ENCODE data around the gene TKT.

The TKT gene

DNA sequence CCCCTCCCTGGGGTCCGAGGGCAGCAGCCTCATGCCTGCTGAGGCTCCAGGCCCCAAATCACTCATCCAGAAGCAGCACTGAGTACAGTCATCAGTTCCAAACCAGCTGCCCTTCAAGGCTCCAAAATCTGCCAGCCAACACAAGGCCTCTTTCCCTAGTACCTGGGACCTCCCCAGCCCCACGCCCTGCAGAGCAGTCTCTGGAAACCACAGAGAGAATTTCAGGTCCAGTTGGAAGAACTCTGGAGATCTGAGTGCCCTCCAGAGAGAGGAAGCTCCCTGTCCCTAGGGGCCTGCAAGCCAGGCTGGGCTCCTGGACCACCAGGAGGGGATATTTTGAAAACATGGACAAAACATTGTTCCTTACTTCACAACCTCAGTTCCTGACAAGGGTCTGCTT lies 26.2 kb downstream of the TKT start:
- no peak overlapping the region for H3K4me3 ChIP-seq (ENCODE audit: low read depth, low read length)
- no peak for DNase-seq (ENCODE audit: low read depth)
- TF ChIP-seq, protein P1, sequence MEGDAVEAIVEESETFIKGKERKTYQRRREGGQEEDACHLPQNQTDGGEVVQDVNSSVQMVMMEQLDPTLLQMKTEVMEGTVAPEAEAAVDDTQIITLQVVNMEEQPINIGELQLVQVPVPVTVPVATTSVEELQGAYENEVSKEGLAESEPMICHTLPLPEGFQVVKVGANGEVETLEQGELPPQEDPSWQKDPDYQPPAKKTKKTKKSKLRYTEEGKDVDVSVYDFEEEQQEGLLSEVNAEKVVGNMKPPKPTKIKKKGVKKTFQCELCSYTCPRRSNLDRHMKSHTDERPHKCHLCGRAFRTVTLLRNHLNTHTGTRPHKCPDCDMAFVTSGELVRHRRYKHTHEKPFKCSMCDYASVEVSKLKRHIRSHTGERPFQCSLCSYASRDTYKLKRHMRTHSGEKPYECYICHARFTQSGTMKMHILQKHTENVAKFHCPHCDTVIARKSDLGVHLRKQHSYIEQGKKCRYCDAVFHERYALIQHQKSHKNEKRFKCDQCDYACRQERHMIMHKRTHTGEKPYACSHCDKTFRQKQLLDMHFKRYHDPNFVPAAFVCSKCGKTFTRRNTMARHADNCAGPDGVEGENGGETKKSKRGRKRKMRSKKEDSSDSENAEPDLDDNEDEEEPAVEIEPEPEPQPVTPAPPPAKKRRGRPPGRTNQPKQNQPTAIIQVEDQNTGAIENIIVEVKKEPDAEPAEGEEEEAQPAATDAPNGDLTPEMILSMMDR (conservative IDR thresholded peaks at IDR 0.05; ENCODE audit: low read depth, low read length), result no peak

DNA sequence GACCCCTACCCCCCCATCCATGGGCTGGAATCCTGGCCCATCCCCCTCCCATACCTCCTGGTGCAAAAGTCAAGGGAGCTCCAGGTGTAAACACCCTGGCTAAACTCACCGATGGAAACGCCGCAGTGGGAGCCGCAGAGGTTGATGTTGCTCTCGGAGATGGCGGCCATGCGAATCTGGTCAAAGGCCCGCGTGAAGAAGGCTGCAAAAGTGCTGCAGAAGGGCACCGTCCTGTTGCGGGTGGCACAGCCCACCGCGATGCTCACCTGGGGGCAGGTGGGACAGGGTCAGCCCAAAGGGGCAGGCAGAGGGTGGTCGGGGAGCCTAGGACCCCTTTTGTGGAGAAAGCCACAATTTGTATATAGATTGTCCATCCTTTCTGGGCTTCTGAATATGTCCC lies 26.7 kb downstream of the TKT start:
- TF ChIP-seq, protein P1 (conservative IDR thresholded peaks at IDR 0.05; ENCODE audit: low read depth, low read length), result no peak
- no peak for DNase-seq (ENCODE audit: low read depth)

DNA sequence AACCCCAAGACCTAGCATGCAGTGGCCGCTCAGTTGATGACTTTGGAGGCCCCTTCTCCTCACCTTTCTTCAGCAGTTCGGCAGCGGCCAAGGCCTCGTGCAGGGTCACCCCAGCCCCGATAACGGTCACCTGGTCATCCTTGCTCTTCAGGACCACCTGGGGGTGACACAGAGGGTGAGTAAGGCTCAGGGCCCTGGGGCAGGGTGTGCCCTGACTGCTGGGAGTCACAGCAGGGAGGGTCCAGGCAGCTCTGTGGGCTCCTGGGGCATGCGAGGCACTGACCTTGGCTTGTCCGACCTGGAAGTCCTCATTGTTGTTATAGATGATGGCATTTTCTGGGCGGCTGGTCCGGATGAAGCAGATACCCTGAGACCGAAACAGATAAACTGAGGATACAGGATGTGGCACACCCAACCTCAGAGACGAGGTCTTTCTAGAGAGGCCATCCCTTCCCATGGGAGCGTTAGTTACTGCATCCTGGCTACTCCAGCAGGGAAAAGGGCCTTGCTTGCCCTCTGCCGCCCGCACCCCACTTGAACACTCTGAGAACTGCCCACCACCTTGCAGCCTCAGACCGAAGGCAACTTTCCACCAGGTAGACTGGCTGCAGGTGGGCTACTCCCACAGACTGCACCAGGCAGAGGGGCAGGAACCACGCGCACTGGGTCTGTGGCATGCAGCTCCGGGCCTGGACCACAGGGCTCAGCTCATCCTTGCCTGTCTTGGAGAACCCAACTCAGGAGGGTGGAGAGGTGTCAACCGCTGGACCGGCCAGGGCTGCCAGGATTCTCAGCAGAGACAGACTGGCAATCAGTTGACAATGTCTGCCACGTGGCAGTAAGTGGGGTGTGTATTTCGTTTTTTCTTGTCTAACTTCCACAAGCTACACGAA lies 27.6 kb downstream of the TKT start:
- H3K4me3 ChIP-seq (ENCODE audit: low read depth, low read length), result no peak overlapping the region
- TF ChIP-seq, protein P1 (conservative IDR thresholded peaks at IDR 0.05; ENCODE audit: low read depth, low read length), result no peak
- DNase-seq (ENCODE audit: low read depth), result no peak

More for the DNA sequence above, 26.7 kb downstream of the TKT start:
- H3K4me3 ChIP-seq (ENCODE audit: low read depth, low read length), result no peak overlapping the region

DNA sequence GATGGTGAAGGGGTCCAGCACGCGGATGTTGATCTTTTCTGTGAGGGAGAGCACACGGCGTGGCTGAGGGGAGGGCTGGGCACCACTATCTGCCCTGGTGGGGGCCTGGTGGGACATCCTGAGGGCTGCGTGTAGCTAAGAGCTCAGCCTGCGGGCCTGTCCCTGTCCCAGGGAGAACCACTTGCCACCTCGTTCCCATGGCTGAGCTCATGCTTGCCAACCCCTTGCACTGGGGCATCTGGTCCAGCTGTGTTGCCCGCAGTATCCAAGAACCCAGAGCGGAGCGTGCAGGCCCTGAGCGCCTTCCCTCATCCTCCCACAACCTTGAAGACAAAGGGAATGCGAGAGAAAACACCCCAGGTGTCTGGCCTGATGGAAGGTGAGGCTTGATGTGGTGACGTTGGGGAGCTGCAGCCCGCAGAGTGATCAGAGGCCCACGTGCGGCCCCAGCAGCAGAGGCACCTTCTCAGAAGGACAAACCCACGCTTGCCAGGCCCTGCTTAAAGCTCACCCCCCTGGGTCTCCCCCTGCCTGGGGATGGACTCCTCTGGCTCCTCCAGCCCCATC lies 28.9 kb downstream of the TKT start:
- DNase-seq (ENCODE audit: low read depth), result no peak
- TF ChIP-seq, protein P1 (conservative IDR thresholded peaks at IDR 0.05; ENCODE audit: low read depth, low read length), result no peak

DNA sequence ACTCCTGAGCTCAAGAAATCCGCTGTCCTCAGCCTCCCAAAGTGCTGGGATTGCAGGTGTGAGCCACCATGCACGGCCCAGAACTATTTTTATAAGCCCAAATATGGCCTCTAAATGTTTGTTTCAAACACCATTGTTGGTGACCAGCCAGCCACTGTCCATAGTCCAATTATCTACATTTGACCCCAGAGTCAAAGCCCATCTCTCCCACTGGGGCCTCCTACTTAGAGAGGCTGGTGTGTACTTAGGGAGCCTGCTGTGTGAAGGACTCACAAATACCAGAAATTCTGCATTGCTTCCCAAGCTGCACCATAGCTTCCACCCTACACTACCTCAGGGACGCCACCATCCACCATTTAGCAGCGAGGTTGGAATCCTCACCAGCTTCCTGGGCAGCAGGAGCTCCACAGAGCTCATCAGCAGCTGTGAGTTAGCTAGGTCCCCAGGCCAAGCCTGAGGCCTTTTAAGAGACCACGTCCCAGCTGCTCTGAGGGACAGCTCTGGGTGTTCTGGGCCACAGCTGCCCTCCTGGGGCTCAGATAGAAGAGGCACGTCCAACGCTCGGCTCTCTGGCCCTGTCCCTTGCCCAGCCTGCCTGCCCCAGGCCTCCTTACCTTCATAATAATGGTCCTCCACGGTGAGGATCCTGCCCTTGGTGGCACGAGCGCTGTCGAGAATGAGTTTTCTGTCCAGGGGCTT lies 29.5 kb downstream of the TKT start:
- TF ChIP-seq, protein P1 (conservative IDR thresholded peaks at IDR 0.05; ENCODE audit: low read depth, low read length), result no peak
- no peak overlapping the region for H3K4me3 ChIP-seq (ENCODE audit: low read depth, low read length)
- no peak for DNase-seq (ENCODE audit: low read depth)

More for the DNA sequence above, 28.9 kb downstream of the TKT start:
- H3K4me3 ChIP-seq (ENCODE audit: low read depth, low read length), result no peak overlapping the region

DNA sequence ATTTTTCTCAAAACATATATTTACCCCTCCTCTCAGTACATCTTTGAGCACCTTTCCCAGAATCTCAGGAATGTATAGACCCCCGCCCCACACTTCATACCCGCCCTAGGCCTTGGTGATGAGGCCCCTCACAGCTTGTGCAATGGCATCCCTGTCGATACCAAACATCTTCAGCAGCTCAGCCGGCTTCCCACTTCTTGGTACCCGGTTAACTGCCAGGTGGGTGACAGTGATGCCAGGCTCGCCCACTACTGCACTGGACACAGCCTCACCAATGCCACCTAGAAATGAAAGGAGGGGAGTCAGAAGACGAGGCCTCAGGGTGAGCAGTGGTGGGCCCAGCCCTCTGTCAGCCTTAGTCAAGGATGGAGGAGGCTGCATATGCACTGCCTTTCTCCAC lies 30.2 kb downstream of the TKT start:
- no peak overlapping the region for H3K4me3 ChIP-seq (ENCODE audit: low read depth, low read length)
- TF ChIP-seq, protein P1 (conservative IDR thresholded peaks at IDR 0.05; ENCODE audit: low read depth, low read length), result no peak
- DNase-seq (ENCODE audit: low read depth), result no peak

Data from choroid plexus epithelial cell (primary cell).